GM10847 (cell line): Measurements from ENCODE around the gene ANKRD13B.

Source experiments
- POLR2A ChIP-seq: IDR thresholded peaks from 2 replicates; pipeline ENCODE4 v1.6.1; 2011; ENCODE audit not compliant: insufficient read length; ENCODE audit errors: extremely low read depth

Gene ANKRD13B

DNA sequence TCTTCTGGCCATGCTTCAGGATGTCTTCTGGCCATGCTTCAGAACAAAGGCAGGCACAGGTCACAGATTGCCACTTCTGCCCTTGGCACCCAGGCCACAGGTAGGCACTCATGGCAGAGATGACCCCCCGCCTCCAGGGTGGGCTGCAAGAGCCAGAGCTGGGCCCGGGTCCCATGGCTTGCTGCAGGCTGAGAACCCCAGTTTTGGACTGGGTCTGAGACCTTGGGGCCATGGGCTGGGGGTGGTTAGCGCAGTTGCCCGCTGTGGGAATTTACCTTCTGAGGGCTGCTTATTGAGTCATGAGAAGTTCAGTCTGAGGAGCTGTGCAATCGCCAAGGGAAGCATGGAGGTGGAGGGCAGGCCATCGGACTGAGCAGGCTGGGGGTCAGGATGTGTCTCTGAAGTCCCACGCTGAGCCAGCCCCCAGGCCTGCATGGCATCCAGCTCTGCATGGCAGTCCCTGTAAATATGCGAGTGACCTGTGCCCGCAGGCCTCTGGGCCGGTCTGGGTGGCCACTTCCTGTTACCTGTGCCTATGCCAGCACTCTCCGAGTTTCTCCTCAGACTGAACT is 1.7 kb downstream of the ANKRD13B start:
- TF ChIP-seq POLR2A: no peak

- TF ChIP-seq POLR2A: no peak
Observed at GRCh38 chr17:29595107-29595942, 2.4 kb downstream of the ANKRD13B start.

GRCh38 chr17:29595943-29596774 is 3.2 kb downstream of the ANKRD13B start:
- no peak for TF ChIP-seq POLR2A

DNA sequence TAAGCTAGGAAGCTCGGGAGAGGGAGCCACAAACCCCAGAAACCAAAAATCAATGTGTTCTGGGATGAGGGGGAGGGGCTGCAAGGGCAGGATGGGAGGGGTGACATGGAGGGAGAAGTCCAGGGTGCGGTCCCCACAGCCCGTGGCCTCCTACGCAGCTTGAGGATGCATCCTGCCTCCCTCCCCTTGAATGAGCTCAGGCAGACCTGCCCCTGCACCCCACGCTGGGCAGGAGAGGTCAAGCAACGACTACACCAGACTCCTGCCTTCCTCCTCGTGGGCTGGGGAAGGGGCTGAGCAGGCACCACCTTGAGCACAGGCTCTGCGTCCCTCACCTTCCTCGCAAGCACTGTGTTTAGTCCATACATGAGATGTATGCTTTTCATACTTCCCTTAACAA is 3.9 kb downstream of the ANKRD13B start:
- no peak for TF ChIP-seq POLR2A

DNA sequence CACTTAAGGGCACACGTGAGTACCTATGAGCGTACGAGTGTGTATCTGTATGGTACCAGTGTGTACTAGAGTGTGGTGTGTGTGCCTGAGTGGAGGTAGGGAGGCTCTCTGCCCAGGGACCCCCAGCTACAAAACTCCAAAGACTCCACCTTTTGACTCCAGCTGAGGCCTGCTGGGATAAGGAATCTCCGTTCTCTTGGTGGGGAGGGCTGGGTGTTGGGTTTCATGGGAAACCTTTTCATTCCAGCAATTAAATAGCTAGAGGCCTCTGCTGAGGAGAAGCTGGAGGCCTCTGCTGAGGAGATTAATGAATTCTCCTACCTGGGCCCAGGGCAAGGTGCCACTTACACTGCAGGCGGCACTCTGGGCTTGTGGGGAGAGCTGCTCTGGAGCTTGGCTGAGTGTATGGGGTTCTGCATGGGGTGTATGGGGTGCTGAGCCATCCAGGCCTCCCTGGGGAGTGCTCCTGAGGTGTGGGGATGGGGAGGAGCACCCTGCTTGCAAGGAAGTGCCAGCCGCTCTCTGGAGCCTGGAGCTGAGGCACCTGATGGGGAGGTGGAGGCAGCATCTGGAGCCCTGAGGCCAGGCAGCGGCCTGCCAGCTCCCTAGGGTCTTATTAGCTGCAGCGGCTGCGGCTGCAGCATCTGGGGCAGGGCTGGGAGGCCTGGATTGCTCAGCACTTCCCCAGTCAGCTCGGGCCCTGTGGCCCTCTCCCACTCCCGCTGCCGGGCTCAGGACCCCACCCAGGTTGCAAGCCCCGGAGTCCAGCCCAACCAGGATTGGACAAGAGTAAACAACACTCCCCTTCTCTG is 4.6 kb downstream of the ANKRD13B start:
- TF ChIP-seq POLR2A: no peak

DNA sequence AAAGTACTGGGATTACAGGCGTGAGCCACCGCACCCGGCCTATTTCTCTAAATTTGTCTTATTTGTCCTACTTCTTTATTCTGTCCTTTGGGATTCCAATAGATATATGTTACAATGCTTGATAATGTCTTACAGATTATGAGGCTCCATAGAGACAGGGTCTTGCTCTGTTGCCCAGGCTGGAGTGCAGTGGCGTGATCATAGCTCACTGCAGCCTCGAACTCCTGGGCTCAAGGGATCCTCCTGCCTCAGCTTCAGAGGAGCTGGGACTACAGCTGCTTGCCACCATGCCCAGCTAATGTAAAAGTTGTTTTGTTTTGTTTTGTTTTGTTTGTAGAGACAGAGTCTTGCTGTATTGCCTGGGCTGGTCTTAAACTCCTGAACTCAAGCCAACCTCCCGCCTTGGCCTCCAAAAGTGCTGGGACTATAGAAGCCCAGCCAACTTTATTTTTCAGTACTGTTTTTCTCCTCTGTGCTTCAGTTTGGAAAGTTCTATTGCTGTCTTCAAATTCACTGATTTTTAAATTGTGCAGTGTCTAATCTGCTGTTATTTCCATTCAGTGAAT is 10.3 kb downstream of the ANKRD13B start:
- TF ChIP-seq POLR2A: no peak

- TF ChIP-seq POLR2A: no peak
Observed at GRCh38 chr17:29607557-29608195, 14.7 kb downstream of the ANKRD13B start.

DNA sequence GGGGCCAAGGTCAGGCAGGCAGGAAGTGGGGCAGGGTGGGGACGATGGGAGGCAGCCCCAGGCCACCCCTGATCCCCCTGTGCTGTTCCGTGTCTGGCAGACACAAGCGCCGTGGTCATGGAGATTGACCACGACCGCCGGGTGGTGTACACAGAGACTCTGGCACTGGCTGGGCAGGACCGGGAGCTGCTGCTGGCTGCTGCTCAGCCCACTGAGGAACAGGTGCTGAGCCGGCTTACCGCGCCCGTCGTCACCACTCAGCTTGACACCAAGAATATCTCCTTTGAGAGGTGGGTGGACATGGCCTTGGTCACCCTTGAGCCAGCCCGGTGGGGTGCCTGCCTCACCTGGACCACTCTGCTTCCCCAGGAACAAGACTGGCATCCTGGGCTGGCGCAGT is 16.1 kb downstream of the ANKRD13B start:
- TF ChIP-seq POLR2A: no peak

DNA sequence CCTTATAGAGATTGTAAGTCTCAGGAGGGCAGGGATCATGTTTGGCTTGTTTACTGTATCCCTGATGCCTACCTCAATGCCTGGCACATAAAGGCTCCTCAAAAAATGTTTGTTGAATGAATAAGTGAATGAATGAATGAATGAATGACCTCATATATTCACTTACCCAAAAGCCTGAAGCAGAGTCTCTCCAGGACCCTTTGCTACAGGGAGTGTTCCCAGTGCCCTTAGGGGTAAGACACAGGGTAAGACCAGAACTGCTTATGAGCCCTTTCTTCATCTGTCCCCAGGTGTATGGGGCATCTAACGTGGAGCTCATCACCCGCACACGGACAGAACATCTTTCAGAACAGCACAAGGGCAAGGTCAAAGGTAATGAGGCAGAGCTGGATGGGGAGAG is 17.5 kb downstream of the ANKRD13B start:
- no peak for TF ChIP-seq POLR2A

GRCh38 chr17:29611351-29612093 is 18.6 kb downstream of the ANKRD13B start:
- no peak for TF ChIP-seq POLR2A

- TF ChIP-seq POLR2A: no peak
Observed at GRCh38 chr17:29612094-29612403, 19.1 kb downstream of the ANKRD13B start.

GRCh38 chr17:29612404-29613280 is 19.7 kb downstream of the ANKRD13B start:
- no peak for TF ChIP-seq POLR2A

DNA sequence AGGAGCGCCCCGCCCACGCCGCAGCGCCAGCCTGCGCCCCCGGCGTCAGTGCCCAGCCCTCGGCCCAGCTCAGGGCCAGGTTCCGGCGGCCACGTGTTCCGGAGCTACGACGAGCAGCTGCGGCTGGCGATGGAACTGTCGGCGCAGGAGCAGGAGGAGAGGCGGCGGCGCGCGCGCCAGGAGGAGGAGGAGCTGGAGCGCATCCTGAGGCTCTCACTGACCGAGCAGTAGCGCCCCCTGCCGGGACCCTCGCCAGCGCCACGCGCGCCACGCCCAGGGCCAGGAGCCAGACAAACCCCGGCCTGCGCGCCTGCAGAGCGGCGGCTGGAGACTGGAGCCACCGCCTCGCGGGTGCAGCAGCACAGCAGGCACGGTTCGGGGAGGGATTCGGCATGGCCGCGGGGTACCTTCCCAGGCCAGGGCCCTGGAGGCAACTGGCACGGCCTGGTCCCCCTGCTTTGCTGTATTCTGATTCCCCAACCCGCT is 20.5 kb downstream of the ANKRD13B start:
- no peak for TF ChIP-seq POLR2A
